Measurements from ENCODE around the gene CRYL1.

CRYL1 gene, protein sequence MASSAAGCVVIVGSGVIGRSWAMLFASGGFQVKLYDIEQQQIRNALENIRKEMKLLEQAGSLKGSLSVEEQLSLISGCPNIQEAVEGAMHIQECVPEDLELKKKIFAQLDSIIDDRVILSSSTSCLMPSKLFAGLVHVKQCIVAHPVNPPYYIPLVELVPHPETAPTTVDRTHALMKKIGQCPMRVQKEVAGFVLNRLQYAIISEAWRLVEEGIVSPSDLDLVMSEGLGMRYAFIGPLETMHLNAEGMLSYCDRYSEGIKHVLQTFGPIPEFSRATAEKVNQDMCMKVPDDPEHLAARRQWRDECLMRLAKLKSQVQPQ

GRCh38 chr13:20525601-20526544, at the start of gene CRYL1:
CRYL1 (minus strand) TSS chr13:20525857; CDS start chr13:20525794, 63 bp downstream.
- Histone ChIP-seq H3K27me3 (ENCODE audit: insufficient read depth, low read length) (peaks cover 9% of the 10 kb centered on the region), H2AFZ (ENCODE audit: low read depth, low read length) (peak within 1 kb of the TSS; percentile 82), H3K4me3 (ENCODE audit: low read length) (peak within 1 kb of the TSS; percentile 54), H3K9me3 (ENCODE audit: low read length) (no peaks in the 10 kb centered on the region), H3K36me3 (ENCODE audit: insufficient read depth, low read length) (no peaks in the 10 kb centered on the region), H3K4me1 (ENCODE audit: insufficient read depth, low read length) (peaks cover 14% of the 10 kb centered on the region)

GRCh38 chr13:20573636-20574035, 48.0 kb upstream of the CRYL1 start:
- Histone ChIP-seq H2AFZ (ENCODE audit: low read depth, low read length) (no peak overlapping the region), H3K4me1 (ENCODE audit: insufficient read depth, low read length) (no peaks in the 10 kb centered on the region), H3K9me3 (ENCODE audit: low read length) (peaks cover 15% of the 10 kb centered on the region), H3K4me3 (ENCODE audit: low read length) (no peak overlapping the region), H3K36me3 (ENCODE audit: insufficient read depth, low read length) (peaks cover 13% of the 10 kb centered on the region), H3K27me3 (ENCODE audit: insufficient read depth, low read length) (no peaks in the 10 kb centered on the region)

DNA sequence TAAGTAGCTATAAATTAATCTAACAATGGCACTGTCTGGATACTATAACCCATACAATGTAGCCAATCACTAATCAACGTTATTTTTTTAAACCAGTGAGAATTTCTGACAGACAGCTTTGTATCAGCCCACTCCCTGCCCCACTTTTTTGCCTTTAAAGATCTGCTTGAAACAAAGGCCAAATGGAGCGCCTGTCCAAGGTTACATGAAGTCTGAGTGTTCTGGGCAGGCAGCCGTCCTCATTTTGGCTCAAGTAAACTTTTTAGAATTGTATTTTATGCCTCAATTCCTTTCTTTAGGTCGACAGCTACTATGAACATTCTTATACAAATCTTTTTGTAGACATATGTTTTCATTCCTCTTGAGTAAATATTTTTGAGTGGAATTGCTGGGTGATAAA, 47.5 kb upstream of the CRYL1 start:
- Histone ChIP-seq H2AFZ (ENCODE audit: low read depth, low read length) (no peak overlapping the region), H3K36me3 (ENCODE audit: insufficient read depth, low read length) (peaks cover 13% of the 10 kb centered on the region), H3K4me3 (ENCODE audit: low read length) (no peak overlapping the region), H3K4me1 (ENCODE audit: insufficient read depth, low read length) (peaks cover 2% of the 10 kb centered on the region), H3K9me3 (ENCODE audit: low read length) (peaks cover 15% of the 10 kb centered on the region), H3K27me3 (ENCODE audit: insufficient read depth, low read length) (no peaks in the 10 kb centered on the region)

GRCh38 chr13:20571676-20572075, 46.0 kb upstream of the CRYL1 start:
- Histone ChIP-seq H2AFZ (ENCODE audit: low read depth, low read length) (no peak overlapping the region), H3K36me3 (ENCODE audit: insufficient read depth, low read length) (peaks cover 13% of the 10 kb centered on the region), H3K9me3 (ENCODE audit: low read length) (peaks cover 11% of the 10 kb centered on the region), H3K27me3 (ENCODE audit: insufficient read depth, low read length) (no peaks in the 10 kb centered on the region), H3K4me1 (ENCODE audit: insufficient read depth, low read length) (peaks cover 4% of the 10 kb centered on the region), H3K4me3 (ENCODE audit: low read length) (no peak overlapping the region)

GRCh38 chr13:20570517-20570916, 44.9 kb upstream of the CRYL1 start:
- H3K9me3 ChIP-seq (ENCODE audit: low read length): peaks cover 8% of the 10 kb centered on the region
- H3K36me3 ChIP-seq (ENCODE audit: insufficient read depth, low read length): peaks cover 11% of the 10 kb centered on the region
- H3K4me3 ChIP-seq (ENCODE audit: low read length): no peak overlapping the region
- H3K27me3 ChIP-seq (ENCODE audit: insufficient read depth, low read length): no peaks in the 10 kb centered on the region
- H3K4me1 ChIP-seq (ENCODE audit: insufficient read depth, low read length): peaks cover 4% of the 10 kb centered on the region
- H2AFZ ChIP-seq (ENCODE audit: low read depth, low read length): no peak overlapping the region

- H3K9me3 ChIP-seq (ENCODE audit: low read length): peaks cover 7% of the 10 kb centered on the region
- H3K27me3 ChIP-seq (ENCODE audit: insufficient read depth, low read length): no peaks in the 10 kb centered on the region
- H3K4me3 ChIP-seq (ENCODE audit: low read length): peak overlapping the region; percentile 95
- H3K4me1 ChIP-seq (ENCODE audit: insufficient read depth, low read length): peaks cover 4% of the 10 kb centered on the region
- peak overlapping the region; percentile 99 for H2AFZ ChIP-seq (ENCODE audit: low read depth, low read length)
- H3K36me3 ChIP-seq (ENCODE audit: insufficient read depth, low read length): no peaks in the 10 kb centered on the region
Measured at GRCh38 chr13:20567881-20568528, 42.3 kb upstream of the CRYL1 start.

DNA sequence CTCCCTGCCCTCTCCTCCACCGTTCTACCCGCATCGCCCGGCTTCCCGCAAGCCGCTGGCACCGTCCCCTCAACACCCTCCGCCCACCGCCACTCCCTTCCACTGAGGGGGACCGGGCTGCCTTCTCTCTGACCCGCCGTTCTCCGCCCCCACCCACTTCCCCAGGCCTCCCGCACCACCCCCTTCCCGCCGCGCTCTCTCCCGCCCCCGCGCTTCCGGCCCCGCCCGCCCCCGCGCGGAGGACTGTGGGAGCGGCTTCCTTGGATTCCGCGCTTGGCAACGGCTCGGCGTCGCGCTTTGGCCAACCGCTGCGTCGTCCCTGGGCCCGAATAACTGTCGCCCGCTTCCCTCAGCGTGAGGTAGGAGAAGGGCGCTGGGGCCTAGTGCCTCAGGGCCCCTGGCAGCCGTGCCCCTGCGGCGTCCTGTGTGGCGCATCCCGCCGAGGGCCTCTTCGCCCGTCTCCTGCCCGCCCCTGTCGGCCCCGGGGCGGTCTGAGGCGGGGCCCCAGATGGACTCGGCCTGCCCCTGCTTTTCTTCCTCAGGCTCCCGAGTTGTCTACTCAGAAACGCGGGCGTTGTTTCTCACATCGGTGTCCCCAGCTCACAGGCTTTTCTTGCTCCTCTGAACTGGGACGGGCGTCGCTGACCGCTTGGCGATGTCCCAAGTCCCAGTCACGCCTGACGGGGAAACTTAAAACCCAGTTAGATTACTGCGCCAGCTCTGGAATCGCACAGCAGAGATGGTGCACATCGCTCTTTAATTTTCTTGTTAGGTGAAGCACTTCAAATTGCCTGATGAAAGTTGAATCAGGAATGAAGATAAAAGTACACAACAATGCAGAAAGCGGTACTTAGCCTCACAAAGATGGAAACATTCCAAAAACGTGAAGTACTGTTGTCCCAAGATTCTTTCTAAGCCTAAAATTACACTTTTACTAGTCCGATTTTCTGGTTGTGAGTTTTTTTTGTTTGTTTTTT, 41.5 kb upstream of the CRYL1 start, which contains the start of gene IFT88:
IFT88 (plus strand) TSS at position 260 of the 977 bp plus-strand sequence. CDS start 7,229 bp downstream, outside the sequence.
- H2AFZ ChIP-seq (ENCODE audit: low read depth, low read length): peak within 1 kb of the TSS; percentile 99
- no peaks in the 10 kb centered on the region for H3K27me3 ChIP-seq (ENCODE audit: insufficient read depth, low read length)
- peaks cover 4% of the 10 kb centered on the region for H3K4me1 ChIP-seq (ENCODE audit: insufficient read depth, low read length)
- no peaks in the 10 kb centered on the region for H3K36me3 ChIP-seq (ENCODE audit: insufficient read depth, low read length)
- peak within 1 kb of the TSS; percentile 95 for H3K4me3 ChIP-seq (ENCODE audit: low read length)
- peaks cover 6% of the 10 kb centered on the region for H3K9me3 ChIP-seq (ENCODE audit: low read length)

GRCh38 chr13:20566468-20566897, 40.8 kb upstream of the CRYL1 start:
- Histone ChIP-seq H3K4me1 (ENCODE audit: insufficient read depth, low read length) (peaks cover 4% of the 10 kb centered on the region), H3K9me3 (ENCODE audit: low read length) (peaks cover 5% of the 10 kb centered on the region), H3K4me3 (ENCODE audit: low read length) (peak overlapping the region; percentile 95), H3K27me3 (ENCODE audit: insufficient read depth, low read length) (no peaks in the 10 kb centered on the region), H2AFZ (ENCODE audit: low read depth, low read length) (peak overlapping the region; percentile 99), H3K36me3 (ENCODE audit: insufficient read depth, low read length) (no peaks in the 10 kb centered on the region)

- no peak overlapping the region for H2AFZ ChIP-seq (ENCODE audit: low read depth, low read length)
- peaks cover 4% of the 10 kb centered on the region for H3K4me1 ChIP-seq (ENCODE audit: insufficient read depth, low read length)
- H3K9me3 ChIP-seq (ENCODE audit: low read length): peaks cover 5% of the 10 kb centered on the region
- H3K4me3 ChIP-seq (ENCODE audit: low read length): no peak overlapping the region
- H3K27me3 ChIP-seq (ENCODE audit: insufficient read depth, low read length): no peaks in the 10 kb centered on the region
- H3K36me3 ChIP-seq (ENCODE audit: insufficient read depth, low read length): no peaks in the 10 kb centered on the region
Measured at GRCh38 chr13:20565115-20565736, 39.6 kb upstream of the CRYL1 start.

DNA sequence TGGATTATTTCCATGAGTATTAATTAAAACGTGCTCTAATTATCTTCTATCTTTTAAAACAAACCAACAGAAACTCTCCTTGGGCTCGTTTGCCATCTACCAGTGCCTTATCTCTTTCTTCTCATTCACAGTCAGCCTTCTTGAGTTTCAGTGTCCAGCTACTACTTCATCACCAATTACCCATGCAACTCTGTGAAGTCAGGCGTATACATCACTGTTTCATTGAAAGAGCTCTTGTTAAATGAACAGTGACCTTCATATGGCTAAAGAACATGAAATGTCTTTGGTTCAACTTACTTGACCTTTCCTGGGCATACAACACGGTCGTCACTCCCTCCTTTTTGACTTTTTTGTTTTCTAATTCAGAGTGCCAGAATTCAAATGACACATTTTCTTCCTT, 36.1 kb upstream of the CRYL1 start:
- Histone ChIP-seq H3K4me3 (ENCODE audit: low read length) (no peak overlapping the region), H3K4me1 (ENCODE audit: insufficient read depth, low read length) (no peaks in the 10 kb centered on the region), H3K36me3 (ENCODE audit: insufficient read depth, low read length) (no peaks in the 10 kb centered on the region), H3K9me3 (ENCODE audit: low read length) (peaks cover 2% of the 10 kb centered on the region), H2AFZ (ENCODE audit: low read depth, low read length) (no peak overlapping the region), H3K27me3 (ENCODE audit: insufficient read depth, low read length) (peaks cover 2% of the 10 kb centered on the region)

- Histone ChIP-seq H2AFZ (ENCODE audit: low read depth, low read length) (no peak overlapping the region), H3K4me1 (ENCODE audit: insufficient read depth, low read length) (no peaks in the 10 kb centered on the region), H3K9me3 (ENCODE audit: low read length) (peaks cover 2% of the 10 kb centered on the region), H3K27me3 (ENCODE audit: insufficient read depth, low read length) (peaks cover 2% of the 10 kb centered on the region), H3K36me3 (ENCODE audit: insufficient read depth, low read length) (no peaks in the 10 kb centered on the region), H3K4me3 (ENCODE audit: low read length) (no peak overlapping the region)
Measured at GRCh38 chr13:20559659-20560356, 34.2 kb upstream of the CRYL1 start.

Data from neuron (in vitro differentiated cells).